Measurements from ENCODE around the gene CST9. TPM values are rescaled to one million over a fixed set of nuclear protein-coding genes. Genes with fewer than 3 reads are reported as not detected.

CST9 gene
- total RNA-seq, 1 experiment from 2014 or later: not detected

GRCh38 chr20:23649242-23649641 lies 43.5 kb upstream of the CST9 start:
- no peak for TF ChIP-seq CTCF (conservative IDR thresholded peaks at IDR 0.05)
- no peak overlapping the region for H2BK12ac ChIP-seq (ENCODE audit: insufficient read length, low read depth, low read length)
- H4K5ac ChIP-seq (ENCODE audit: insufficient read length, low read depth, low read length): no peak overlapping the region
- no peaks in the 10 kb centered on the region for H4K20me1 ChIP-seq (ENCODE audit: control insufficient read depth, insufficient read depth, insufficient read length)
- no peaks in the 10 kb centered on the region for H3K9me3 ChIP-seq (ENCODE audit: control insufficient read depth, low read depth, low read length)
- no peak overlapping the region for H3K4me2 ChIP-seq (ENCODE audit: insufficient read depth, insufficient read length, low read length)
- Mint-ChIP-seq H3K9me3 (no peaks in the 10 kb centered on the region; a peak in 1 of 5 replicates), H3K36me3 (ENCODE audit: insufficient read depth in 1 of 3, low read depth in 3 of 3) (no peaks in the 10 kb centered on the region), H3K27ac (no peak overlapping the region), H3K27me3 (ENCODE audit: low read depth) (peaks cover 1% of the 10 kb centered on the region; the same call in 1 of the 2 replicates), H3K4me3 (no peak overlapping the region), H3K4me1 (peaks cover 3 to 13% of the 10 kb centered on the region in 2 experiments; a peak in 3 of 4 replicates)
- no peak overlapping the region for H2BK15ac ChIP-seq (ENCODE audit: low read depth, low read length)
- no peak overlapping the region for H3K23ac ChIP-seq (ENCODE audit: insufficient read length, low read depth, low read length)
- no peaks in the 10 kb centered on the region for H3K23me2 ChIP-seq (ENCODE audit: insufficient read length, low read depth, low read length, poor library complexity, severe bottlenecking)
- H3K9ac ChIP-seq (ENCODE audit: extremely low read depth, insufficient read length, low read length): no peak overlapping the region
- no peak overlapping the region for H2AFZ ChIP-seq (ENCODE audit: low read length)
- no peaks in the 10 kb centered on the region for H3K79me1 ChIP-seq (ENCODE audit: insufficient read depth, low read depth, low read length, poor library complexity, severe bottlenecking)
- H3K27ac ChIP-seq (ENCODE audit: insufficient read length, low read depth, low read length): no peak overlapping the region
- H3T11ph ChIP-seq (ENCODE audit: low read length): no peak overlapping the region
- H2BK120ac ChIP-seq (ENCODE audit: low read depth, low read length, poor library complexity, severe bottlenecking): no peak overlapping the region
- H3K27me3 ChIP-seq (ENCODE audit: insufficient read depth, low read length): no peaks in the 10 kb centered on the region
- DNase-seq: no peak
- H2BK5ac ChIP-seq (ENCODE audit: insufficient read length, low read length): no peak overlapping the region
- no peak overlapping the region for H2BK20ac ChIP-seq (ENCODE audit: low read depth, low read length, poor library complexity, severe bottlenecking)
- no peaks in the 10 kb centered on the region for H3K79me2 ChIP-seq (ENCODE audit: insufficient read depth, low read length)
- H3K14ac ChIP-seq (ENCODE audit: insufficient read depth, low read length): no peak overlapping the region
- H3K4ac ChIP-seq (ENCODE audit: low read depth, low read length): no peak overlapping the region
- no peak overlapping the region for H4K91ac ChIP-seq (ENCODE audit: insufficient read length, low read depth, low read length)
- H4K8ac ChIP-seq (replicated peaks; ENCODE audit: insufficient read length, low read depth, low read length): no peak overlapping the region
- no peak overlapping the region for H2AK5ac ChIP-seq (ENCODE audit: insufficient read length, low read length)
- H3K56ac ChIP-seq (ENCODE audit: insufficient read length, low read depth, low read length): no peak overlapping the region
- WGBS (ENCODE audit: extremely low coverage, insufficient read length, low lambda C conversion rate): no CpG with 5 or more reads among the region's 2 CpGs
- no peaks in the 10 kb centered on the region; the same call in 1 of the 2 replicates for H3K4me1 ChIP-seq (ENCODE audit: insufficient read depth, low read length)
- H3K18ac ChIP-seq (ENCODE audit: insufficient read length, low read depth, low read length): no peak overlapping the region
